ENCODE results near the gene SPEG. TPM values are rescaled to one million over a fixed set of nuclear protein-coding genes. Genes with fewer than 3 reads are reported as not detected.

The SPEG gene
- total RNA-seq, 1 donor from 2014 or later: 145 TPM

DNA sequence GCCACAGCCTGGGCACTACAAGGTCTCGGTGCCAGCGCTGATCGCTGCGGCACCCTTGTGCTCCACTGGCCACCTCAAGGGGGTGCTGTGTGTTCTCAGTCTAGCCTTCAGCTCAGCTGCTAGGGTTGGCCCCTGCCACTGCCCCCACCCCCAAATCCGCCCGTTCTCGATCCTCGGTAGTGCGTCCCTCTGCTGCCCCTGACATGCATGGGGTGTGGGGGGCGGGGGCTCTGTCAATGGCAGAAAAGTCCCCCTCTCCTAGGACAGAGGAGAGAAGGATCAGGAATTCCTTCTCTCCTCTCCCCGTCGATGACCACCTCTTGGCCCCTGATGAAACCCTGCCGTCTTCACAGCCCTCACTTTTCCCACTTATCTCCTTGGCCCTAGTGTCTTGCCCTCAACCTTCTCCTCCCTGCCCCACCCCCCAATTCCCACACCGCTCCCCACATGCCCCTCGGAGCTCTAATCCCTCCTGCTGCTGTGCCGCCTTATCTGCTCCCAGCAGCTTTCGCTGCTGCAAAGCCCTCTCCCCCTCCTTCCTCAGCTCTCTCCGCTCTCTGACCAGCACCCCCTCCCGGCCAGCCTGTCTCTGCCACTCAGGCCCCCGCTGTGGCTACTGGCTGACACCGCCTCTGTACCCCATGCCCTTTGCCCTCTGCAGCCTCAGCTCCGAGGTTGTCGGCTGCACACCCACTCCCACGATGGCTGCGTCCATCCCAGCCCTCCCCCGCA is 75.3 kb downstream of the SPEG start:
- Histone ChIP-seq H3K9me3 (replicated peaks) (no peaks in the 10 kb centered on the region), H3K36me3 (peaks cover 19% of the 10 kb centered on the region), H3K4me3 (peak overlapping the region; percentile 55), H3K27me3 (ENCODE audit: low read depth) (peaks cover 58% of the 10 kb centered on the region), H3K4me1 (peaks cover 51% of the 10 kb centered on the region), H3K27ac (replicated peaks) (no peak overlapping the region)
- peak; percentile 51 for DNase-seq
- TF ChIP-seq, protein P1, sequence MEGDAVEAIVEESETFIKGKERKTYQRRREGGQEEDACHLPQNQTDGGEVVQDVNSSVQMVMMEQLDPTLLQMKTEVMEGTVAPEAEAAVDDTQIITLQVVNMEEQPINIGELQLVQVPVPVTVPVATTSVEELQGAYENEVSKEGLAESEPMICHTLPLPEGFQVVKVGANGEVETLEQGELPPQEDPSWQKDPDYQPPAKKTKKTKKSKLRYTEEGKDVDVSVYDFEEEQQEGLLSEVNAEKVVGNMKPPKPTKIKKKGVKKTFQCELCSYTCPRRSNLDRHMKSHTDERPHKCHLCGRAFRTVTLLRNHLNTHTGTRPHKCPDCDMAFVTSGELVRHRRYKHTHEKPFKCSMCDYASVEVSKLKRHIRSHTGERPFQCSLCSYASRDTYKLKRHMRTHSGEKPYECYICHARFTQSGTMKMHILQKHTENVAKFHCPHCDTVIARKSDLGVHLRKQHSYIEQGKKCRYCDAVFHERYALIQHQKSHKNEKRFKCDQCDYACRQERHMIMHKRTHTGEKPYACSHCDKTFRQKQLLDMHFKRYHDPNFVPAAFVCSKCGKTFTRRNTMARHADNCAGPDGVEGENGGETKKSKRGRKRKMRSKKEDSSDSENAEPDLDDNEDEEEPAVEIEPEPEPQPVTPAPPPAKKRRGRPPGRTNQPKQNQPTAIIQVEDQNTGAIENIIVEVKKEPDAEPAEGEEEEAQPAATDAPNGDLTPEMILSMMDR (IDR thresholded peaks at IDR 0.05; ENCODE audit: borderline replicate concordance): peak; percentile 72
- intact Hi-C loops (cut with micrococcal nuclease): no loop called here

DNA sequence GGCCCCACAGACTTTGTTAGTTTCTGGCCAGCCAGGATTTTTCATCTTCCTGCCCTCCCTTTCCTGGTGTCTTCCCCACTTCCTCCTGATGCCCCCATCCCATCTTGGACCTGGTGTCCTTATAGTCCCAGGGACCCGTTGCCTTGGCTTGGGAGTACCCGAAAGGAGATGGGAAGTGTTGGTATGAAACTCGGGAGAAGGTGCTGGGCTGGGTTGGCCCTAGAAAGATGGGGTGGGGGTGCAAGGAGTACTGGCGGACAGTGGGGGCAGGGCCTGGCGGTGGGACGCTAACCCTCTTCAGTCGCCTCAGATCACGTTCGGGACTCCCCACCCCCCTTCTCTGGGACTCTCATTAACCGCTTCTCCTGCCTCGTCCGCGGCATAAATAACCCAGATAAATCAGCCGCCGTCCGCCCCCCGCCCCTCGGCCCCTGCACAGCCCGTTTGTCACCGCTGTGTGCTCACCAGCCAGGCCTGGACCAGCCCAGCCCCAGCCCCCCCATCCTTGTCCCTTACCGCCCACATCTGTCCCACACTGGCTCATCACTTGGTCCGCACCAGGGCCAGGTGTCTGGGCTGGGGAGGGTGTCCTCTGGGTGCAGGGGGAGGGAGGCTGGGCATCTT is 76.0 kb downstream of the SPEG start:
- Histone ChIP-seq H3K27ac (replicated peaks) (no peak overlapping the region), H3K9me3 (replicated peaks) (no peaks in the 10 kb centered on the region), H3K4me3 (peak overlapping the region; percentile 55), H3K27me3 (ENCODE audit: low read depth) (peaks cover 65% of the 10 kb centered on the region), H3K36me3 (peaks cover 12% of the 10 kb centered on the region), H3K4me1 (peaks cover 51% of the 10 kb centered on the region)
- no peak for DNase-seq
- intact Hi-C loops (cut with micrococcal nuclease): no loop called here
- TF ChIP-seq, protein P1 (IDR thresholded peaks at IDR 0.05; ENCODE audit: borderline replicate concordance): no peak

DNA sequence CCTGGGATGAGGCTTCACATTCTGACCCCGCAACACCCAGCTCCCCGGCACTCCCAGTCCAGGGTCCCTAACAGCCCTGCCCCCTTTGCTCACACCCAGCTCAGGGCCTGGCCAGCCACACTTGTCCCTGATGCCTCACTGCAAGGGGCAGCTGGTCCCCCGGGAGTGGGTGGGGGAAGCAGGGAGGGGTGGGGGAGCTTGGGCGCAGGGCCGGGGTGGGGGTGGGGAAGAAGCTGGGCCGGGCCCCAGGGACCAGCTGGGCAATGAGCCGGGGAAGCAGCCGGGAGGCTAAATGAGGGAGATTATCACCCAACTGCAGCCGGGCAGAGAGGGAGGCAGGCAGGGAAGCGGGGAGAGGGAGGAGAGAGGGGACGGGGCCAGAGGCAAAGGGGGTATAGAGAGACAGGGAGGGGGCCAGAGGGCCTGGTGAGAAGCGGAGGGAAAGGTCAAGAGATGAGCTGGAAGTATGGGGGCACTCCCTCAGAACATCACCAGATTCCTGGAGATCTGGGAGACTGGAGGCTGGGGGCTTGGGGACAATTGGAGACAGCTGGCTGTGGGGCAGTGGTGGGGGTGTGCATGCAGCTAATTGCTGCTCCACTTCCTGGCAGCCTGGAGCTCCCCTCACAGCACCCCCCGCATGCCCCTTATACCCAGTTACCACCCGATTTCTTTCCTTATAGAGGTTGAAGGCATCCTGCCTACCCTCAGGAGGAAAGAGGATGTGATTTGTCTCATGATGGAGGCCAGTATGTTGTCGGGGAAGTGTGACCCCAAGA is 77.1 kb downstream of the SPEG start:
- Histone ChIP-seq H3K4me1 (peaks cover 51% of the 10 kb centered on the region), H3K27me3 (ENCODE audit: low read depth) (peaks cover 76% of the 10 kb centered on the region), H3K36me3 (peaks cover under 1% of the 10 kb centered on the region), H3K27ac (replicated peaks) (no peak overlapping the region), H3K4me3 (no peak overlapping the region), H3K9me3 (replicated peaks) (no peaks in the 10 kb centered on the region)
- intact Hi-C loops (cut with micrococcal nuclease): no loop called here
- no peak for DNase-seq
- TF ChIP-seq, protein P1 (IDR thresholded peaks at IDR 0.05; ENCODE audit: borderline replicate concordance): no peak

DNA sequence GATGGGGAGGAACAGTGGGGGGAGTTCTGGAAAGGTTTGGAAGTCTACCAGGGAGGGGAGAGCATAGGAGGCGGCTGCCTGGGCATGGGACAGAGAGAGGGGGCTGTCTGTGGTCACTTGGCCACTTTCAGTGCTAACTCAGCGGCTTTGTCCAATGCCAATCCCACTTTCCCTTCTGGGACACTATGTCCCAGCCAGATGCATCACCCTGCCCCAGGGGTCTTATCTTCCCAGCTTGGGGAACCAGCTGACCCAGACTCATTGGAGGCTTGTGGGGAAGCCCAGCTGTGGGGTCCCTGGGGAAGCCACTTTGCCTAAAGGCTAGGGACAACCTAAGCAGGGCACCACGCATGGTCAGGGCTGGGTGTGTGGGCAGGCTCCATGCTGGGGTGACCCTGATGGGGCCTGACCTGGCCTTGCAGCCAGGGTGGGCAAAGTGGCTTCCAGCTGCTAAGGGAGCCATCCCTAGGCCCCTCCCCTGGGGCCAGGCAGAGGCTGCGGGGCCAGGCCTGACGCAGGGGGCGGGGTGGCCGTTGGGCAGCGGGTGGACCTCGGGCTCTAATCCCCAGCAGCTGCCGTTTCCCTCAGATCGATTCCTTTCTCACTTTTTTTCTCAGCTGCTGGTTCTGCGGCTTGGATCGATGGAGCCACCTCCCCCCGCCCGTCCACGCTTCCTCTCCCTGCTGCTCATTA is 78.0 kb downstream of the SPEG start:
- Histone ChIP-seq H3K4me1 (peaks cover 42% of the 10 kb centered on the region), H3K4me3 (no peak overlapping the region), H3K9me3 (replicated peaks) (no peaks in the 10 kb centered on the region), H3K27ac (replicated peaks) (no peak overlapping the region), H3K27me3 (ENCODE audit: low read depth) (peaks cover 85% of the 10 kb centered on the region), H3K36me3 (no peaks in the 10 kb centered on the region)
- intact Hi-C loops (cut with micrococcal nuclease): no loop called here
- DNase-seq: no peak
- TF ChIP-seq, protein P1 (IDR thresholded peaks at IDR 0.05; ENCODE audit: borderline replicate concordance): no peak

DNA sequence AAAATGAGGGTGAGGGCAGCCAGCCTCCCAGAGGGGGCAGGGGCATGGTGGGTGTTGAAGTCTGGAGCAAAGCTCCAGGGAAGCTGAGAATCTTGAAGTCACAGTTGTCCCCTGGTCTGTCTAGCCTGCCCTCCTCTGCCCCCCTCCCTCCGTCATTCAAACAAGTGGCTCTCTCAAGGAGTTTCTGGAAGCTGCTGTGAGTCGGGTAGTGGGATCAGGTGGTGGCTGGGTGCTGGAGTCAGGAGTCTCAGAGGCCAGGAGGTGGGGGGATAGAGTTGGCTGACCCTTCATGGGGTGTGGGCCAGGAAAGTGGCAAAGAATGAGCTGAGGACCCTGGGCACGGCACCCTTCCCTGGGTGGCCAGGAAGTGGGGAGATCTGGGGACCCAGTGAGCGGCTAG is 79.1 kb downstream of the SPEG start:
- Histone ChIP-seq H3K36me3 (no peaks in the 10 kb centered on the region), H3K4me1 (peaks cover 31% of the 10 kb centered on the region), H3K27ac (replicated peaks) (no peak overlapping the region), H3K4me3 (peak overlapping the region; percentile 43), H3K9me3 (replicated peaks) (no peaks in the 10 kb centered on the region), H3K27me3 (ENCODE audit: low read depth) (peaks cover 96% of the 10 kb centered on the region)
- TF ChIP-seq, protein P1 (IDR thresholded peaks at IDR 0.05; ENCODE audit: borderline replicate concordance): no peak
- no peak for DNase-seq
- intact Hi-C loops (cut with micrococcal nuclease): no loop called here
